Measurements from ENCODE around the gene PAAF1. TPM values are rescaled to one million over a fixed set of nuclear protein-coding genes. Genes with fewer than 3 reads are reported as not detected.

Gene PAAF1
- total RNA-seq, 4 donors from 2014 or later = 0.37 to 10.5 (median 6.4) TPM

DNA sequence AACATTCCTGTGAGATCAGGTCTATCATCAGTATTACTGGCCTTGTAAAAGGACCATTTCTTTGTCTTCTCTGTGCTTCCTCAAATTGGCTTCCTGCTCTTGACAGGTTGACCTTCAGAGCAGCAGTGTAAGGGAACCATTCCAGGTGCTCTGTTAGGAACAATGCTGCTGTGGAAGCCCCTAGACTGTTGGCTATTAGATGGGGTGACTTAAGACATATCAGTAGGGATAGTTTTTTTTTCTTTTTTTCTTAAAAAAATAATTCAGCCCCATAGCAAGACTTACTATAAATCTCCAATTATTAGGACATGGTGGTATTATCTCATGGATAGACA is 37.7 kb upstream of the PAAF1 start:
- no peak overlapping the region for H3K4me3 ChIP-seq
- no peaks in the 10 kb centered on the region for H3K27me3 ChIP-seq
- intact Hi-C loops (cut with DNase I; ENCODE audit: low total_unique reads) (no loop called here), in situ Hi-C loops (cut with MboI; ENCODE audit: low pct_ligation_motif_present in 1 of 4, low pct_unique_long_range_greater_than_20kb in 1 of 4, low sequenced_read_pairs in 3 of 4) (no loop called here)
- peaks cover 0 to 5% (median 0%) of the 10 kb centered on the region in 4 donors for H3K4me1 ChIP-seq
- H3K27ac ChIP-seq = no peak overlapping the region
- H3K9me3 ChIP-seq = no peaks in the 10 kb centered on the region
- H3K36me3 ChIP-seq = peaks cover 0 to 17% (median 7%) of the 10 kb centered on the region in 4 donors
- no peak for DNase-seq
- TF ChIP-seq POLR2AphosphoS5 (IDR thresholded peaks at IDR 0.05) = no peak
- TF ChIP-seq, protein P1, sequence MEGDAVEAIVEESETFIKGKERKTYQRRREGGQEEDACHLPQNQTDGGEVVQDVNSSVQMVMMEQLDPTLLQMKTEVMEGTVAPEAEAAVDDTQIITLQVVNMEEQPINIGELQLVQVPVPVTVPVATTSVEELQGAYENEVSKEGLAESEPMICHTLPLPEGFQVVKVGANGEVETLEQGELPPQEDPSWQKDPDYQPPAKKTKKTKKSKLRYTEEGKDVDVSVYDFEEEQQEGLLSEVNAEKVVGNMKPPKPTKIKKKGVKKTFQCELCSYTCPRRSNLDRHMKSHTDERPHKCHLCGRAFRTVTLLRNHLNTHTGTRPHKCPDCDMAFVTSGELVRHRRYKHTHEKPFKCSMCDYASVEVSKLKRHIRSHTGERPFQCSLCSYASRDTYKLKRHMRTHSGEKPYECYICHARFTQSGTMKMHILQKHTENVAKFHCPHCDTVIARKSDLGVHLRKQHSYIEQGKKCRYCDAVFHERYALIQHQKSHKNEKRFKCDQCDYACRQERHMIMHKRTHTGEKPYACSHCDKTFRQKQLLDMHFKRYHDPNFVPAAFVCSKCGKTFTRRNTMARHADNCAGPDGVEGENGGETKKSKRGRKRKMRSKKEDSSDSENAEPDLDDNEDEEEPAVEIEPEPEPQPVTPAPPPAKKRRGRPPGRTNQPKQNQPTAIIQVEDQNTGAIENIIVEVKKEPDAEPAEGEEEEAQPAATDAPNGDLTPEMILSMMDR (IDR thresholded peaks at IDR 0.05) = no peak
- no peak for TF ChIP-seq POLR2A (IDR thresholded peaks at IDR 0.05)
- TF ChIP-seq EP300 (IDR thresholded peaks at IDR 0.05; ENCODE audit: low read depth) = no peak

DNA sequence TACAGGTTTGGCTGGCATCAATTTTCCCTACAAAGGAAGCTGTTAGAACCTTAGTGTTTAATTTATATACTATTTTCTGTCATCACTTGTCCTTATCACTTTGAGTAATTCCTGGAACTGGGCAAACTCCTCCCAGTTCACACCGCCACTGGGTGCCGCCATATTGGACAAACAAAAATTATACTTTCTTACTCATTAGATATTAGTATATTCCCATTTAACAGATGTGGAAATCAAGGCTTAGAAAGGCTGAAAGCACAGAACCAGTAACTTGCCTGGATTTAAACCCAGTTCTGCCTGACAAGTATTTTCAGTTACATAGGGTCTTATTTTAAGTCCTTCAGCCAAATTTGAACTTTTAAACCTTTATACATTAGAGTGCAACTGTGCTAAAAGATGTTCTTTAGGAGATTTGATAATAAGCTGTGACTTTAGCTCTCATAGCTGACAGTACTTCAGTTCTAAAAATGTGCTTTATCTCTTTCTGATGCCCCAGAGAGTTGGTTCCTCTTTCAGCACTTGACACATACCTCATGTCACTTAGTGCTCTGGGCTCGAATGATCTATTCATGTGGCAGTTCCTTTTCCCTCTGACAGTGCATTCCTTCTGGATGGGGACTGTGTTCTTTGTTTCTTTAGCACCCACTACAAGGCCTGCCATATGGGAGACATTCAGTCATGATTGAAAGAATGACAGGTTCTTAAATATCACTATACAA is 25.6 kb upstream of the PAAF1 start:
- in situ Hi-C loops (cut with MboI; ENCODE audit: low pct_ligation_motif_present in 1 of 4, low pct_unique_long_range_greater_than_20kb in 1 of 4, low sequenced_read_pairs in 3 of 4) = no loop called here
- Histone ChIP-seq H3K9me3 (no peaks in the 10 kb centered on the region), H3K4me1 (no peaks in the 10 kb centered on the region), H3K4me3 (no peak overlapping the region), H3K27ac (no peak overlapping the region), H3K27me3 (no peaks in the 10 kb centered on the region), H3K36me3 (peaks cover 0 to 16% (median 0%) of the 10 kb centered on the region in 4 donors)
- no peak for DNase-seq
- no peak for TF ChIP-seq EP300 (IDR thresholded peaks at IDR 0.05; ENCODE audit: low read depth)
- TF ChIP-seq, protein P1 (IDR thresholded peaks at IDR 0.05) = no peak
- WGBS, 2 donors (ENCODE audit: low coverage in 1 of 2) = 85 to 100% methylated on average over 1 to 3 of the region's 3 CpGs
- intact Hi-C loops (cut with DNase I; ENCODE audit: low total_unique reads) = no loop called here

DNA sequence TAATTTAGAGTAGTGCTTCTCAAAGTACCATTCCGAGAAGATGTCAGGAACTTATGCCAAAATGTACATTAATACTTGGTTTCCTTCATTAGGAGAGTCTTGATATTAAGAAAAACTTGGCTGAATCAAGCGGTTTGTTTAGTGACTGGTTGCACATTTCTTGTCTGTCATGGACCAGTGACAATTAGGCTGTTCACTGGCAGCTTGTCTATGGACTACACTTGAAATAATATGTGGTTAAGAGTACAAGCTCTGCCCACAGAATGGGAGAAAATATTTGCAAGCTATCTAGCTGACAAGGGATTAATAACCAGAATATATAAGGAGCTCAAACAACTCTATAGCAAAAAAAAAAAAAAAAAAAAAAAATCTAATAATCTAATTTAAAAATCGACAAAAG is 24.8 kb upstream of the PAAF1 start:
- Histone ChIP-seq H3K27ac (no peak overlapping the region), H3K9me3 (no peaks in the 10 kb centered on the region), H3K4me1 (no peaks in the 10 kb centered on the region), H3K36me3 (peaks cover 0 to 16% (median 0%) of the 10 kb centered on the region in 4 donors), H3K27me3 (no peaks in the 10 kb centered on the region), H3K4me3 (no peak overlapping the region)
- 97 to 100% methylated on average over 2 to 3 of the region's 3 CpGs for WGBS, 2 donors (ENCODE audit: low coverage in 1 of 2)
- in situ Hi-C loops (cut with MboI; ENCODE audit: low pct_ligation_motif_present in 1 of 4, low pct_unique_long_range_greater_than_20kb in 1 of 4, low sequenced_read_pairs in 3 of 4) (no loop called here), intact Hi-C loops (cut with DNase I; ENCODE audit: low total_unique reads) (no loop called here)
- TF ChIP-seq POLR2A (IDR thresholded peaks at IDR 0.05) = no peak
- TF ChIP-seq, protein P1 (IDR thresholded peaks at IDR 0.05) = no peak
- TF ChIP-seq POLR2AphosphoS5 (IDR thresholded peaks at IDR 0.05) = no peak
- TF ChIP-seq EP300 (IDR thresholded peaks at IDR 0.05; ENCODE audit: low read depth) = no peak
- no peak for DNase-seq

DNA sequence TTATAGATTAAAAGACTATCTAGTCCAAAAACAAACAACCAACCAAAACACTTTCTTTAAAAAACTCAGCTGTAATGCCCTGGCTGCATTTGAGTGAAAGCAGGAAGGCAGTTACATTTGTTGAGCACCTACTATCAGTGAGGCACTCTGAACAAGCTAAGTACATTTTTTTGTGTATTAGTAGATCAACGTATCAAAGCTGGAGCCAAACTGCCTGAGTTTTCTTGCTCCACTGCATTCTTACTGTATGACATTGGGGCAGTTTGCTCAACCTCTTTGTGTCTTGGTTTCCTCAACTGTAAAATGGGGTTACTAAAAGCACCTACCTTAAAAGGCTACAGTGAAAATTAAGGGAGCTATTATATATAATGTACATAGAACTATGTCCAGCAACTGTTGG is 22.1 kb upstream of the PAAF1 start:
- peaks cover 0 to 9% (median 0%) of the 10 kb centered on the region in 4 donors for H3K36me3 ChIP-seq
- no peaks in the 10 kb centered on the region for H3K27me3 ChIP-seq
- no peaks in the 10 kb centered on the region for H3K9me3 ChIP-seq
- H3K4me3 ChIP-seq = no peak overlapping the region
- DNase-seq = no peak
- no peaks in the 10 kb centered on the region for H3K4me1 ChIP-seq
- H3K27ac ChIP-seq = no peak overlapping the region
- TF ChIP-seq EP300 (IDR thresholded peaks at IDR 0.05; ENCODE audit: low read depth) (no peak), POLR2A (IDR thresholded peaks at IDR 0.05) (no peak), POLR2AphosphoS5 (IDR thresholded peaks at IDR 0.05) (no peak)
- TF ChIP-seq, protein P1 (IDR thresholded peaks at IDR 0.05) = no peak
- intact Hi-C loops (cut with DNase I; ENCODE audit: low total_unique reads) = no loop called here
- 100% methylated on average over 1 of the region's 1 CpG for WGBS, 2 donors (ENCODE audit: low coverage in 1 of 2)
- in situ Hi-C loops (cut with MboI; ENCODE audit: low pct_ligation_motif_present in 1 of 4, low pct_unique_long_range_greater_than_20kb in 1 of 4, low sequenced_read_pairs in 3 of 4) = no loop called here

Data from transverse colon (tissue), 4 donors.